ENCODE data around the gene INSL3.

GRCh38 chr19:17787274-17787913, 33.9 kb downstream of the INSL3 start:
- TF ChIP-seq CTCF (IDR thresholded peaks at IDR 0.05; ENCODE audit: low read length) (no peak), EZH2phosphoT487 (IDR thresholded peaks at IDR 0.05; ENCODE audit: low read length) (no peak), EZH2 (optimal IDR thresholded peaks at IDR 0.05; ENCODE audit: low read depth, low read length) (no peak)
